ENCODE data around the gene GPN2.
"Not testable (repeated sequence)": the region's sequence is repeated elsewhere in the genome, so short reads cannot be mapped to it uniquely, and the experiment has no call there.

The GPN2 gene

GRCh38 chr1:26900001-26900814, 10.1 kb upstream of the GPN2 start, which contains the start of gene GPATCH3:
Gene GPATCH3 (minus strand): TSS chr1:26900467. CDS start chr1:26900442, 25 bp downstream.
- peak; percentile 83 for DNase-seq

- DNase-seq = no peak
Observed at GRCh38 chr1:26897351-26897750, 7.3 kb upstream of the GPN2 start.

GRCh38 chr1:26894263-26894662, 4.2 kb upstream of the GPN2 start:
- no peak for DNase-seq

- DNase-seq = no peak
Observed at GRCh38 chr1:26890467-26890796, 349 bp upstream of the GPN2 start.

- no peak for DNase-seq
Observed at GRCh38 chr1:26888231-26888630, 1.9 kb downstream of the GPN2 start.

DNA sequence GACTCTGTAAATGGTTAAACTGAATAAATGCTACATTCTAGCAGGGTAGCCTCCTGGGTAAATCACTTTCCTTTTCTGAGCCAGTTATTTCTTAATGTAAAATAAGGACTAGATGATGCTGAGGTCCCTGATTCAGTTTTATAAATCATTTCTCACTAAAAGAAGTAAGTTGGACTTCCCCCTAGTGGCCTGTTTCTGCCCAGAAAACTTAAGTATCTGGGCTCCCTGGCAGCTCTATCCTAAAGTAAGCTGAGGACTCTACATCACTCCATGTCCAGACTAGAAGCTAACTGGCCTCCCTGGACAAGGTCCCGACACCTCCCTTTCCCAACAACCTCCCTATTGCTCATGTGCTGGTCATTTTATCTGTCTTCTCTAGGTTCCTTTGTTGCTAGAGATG, 3.0 kb downstream of the GPN2 start:
- DNase-seq = no peak

DNA sequence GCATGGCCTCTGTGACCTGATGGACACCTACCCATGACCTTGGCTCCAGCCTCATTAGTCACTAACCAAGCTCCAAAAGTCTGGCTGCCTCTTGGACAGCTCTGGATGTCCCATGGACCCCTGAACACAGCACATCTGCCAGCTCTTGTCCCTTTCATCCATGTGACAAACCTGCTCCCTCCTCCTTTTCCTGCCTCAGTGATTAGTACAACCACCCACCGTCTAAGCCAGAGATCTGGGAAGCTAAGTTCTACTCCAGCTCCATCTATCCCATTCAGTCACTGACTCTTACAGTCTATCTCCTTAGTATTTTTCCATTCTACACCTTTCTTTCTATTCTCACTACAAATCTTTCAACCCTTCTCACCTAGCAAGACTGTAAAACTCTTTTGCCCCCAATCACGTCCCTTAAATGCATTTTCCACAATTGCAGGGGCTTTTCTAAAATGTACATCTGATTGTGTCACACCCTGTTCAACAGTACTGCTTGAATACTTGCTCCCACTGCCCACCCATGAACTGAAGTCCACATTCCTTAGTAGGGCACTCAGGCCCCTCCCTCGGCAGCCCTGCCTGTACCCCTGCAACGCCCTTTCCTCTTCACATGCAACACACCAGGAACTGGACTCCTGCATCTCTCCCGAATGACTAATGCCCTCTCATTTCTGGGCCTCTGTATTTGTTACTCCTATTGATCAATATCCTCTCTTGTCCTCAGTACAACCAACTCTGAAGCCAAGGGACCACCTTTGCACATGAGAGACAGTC, 7.2 kb downstream of the GPN2 start:
- DNase-seq = no peak

GRCh38 chr1:26881611-26882010, 8.5 kb downstream of the GPN2 start:
- DNase-seq = not testable (repeated sequence)

GRCh38 chr1:26879793-26880192, 10.3 kb downstream of the GPN2 start:
- DNase-seq = no peak

- DNase-seq = no peak
Observed at GRCh38 chr1:26877326-26877725, 12.8 kb downstream of the GPN2 start.

GRCh38 chr1:26874896-26875295, 15.2 kb downstream of the GPN2 start:
- DNase-seq = no peak

DNA sequence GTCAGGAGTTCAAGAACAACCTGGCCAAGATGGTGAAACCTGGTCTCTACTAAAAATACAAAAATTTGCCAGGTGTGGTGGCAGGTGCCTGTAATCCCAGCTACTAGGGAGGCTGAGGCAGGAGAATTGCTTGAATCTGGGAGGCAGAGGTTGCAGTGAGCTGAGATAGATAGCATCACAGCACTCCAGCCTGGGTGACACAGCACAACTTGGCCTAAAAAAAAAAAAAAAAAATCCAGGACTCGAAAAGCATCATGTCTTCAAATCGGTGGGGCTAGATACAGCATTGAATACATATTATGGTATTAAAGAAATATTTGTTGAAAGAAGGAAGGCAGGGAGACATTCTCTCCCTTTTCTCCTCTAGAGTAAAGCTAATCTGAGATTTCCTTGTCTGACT, 17.0 kb downstream of the GPN2 start:
- not testable (repeated sequence) for DNase-seq

DNA sequence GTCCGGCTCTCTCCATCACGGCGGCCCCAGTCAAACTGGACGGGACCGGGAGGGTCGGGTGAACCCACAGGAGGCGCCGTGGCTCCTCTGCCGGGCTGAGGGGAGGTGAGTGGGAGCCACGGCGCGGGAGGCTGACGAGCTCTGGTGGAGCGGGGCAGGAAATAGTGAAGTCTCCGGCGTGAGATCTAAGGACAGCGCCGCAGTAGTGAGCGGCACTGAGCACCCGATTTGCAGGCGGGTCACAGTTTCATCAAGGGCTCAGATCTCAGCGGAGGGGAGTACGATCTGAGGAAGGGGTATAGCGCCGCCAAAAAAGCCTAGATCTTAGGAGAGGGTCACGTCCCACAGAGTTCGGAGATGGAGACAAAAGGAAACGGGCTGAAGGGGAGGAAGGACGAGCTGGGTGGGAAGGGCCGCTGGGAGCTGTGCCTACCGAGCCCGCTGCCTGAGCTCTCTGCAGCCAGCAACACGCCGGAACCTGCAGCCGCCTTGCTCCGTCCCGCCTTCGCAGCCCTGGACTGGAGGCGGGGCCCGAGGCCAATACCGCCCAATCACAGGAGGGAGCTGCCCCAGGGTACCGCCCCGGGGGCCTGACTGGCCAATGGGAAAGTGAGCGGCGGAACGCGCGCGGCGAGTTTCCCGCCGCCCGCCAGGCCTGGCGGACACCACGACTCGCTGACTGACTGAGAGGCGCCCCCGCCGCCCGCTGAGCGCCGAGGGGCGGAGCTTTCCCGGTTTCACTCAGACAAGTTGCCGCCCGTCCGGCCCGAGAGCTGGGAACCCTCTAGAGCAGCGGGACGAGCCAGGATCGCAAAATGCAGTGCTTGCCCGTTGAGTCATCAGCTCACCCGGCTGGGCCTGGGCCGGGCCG, 25.2 kb downstream of the GPN2 start:
- DNase-seq = peak; percentile 91

DNA sequence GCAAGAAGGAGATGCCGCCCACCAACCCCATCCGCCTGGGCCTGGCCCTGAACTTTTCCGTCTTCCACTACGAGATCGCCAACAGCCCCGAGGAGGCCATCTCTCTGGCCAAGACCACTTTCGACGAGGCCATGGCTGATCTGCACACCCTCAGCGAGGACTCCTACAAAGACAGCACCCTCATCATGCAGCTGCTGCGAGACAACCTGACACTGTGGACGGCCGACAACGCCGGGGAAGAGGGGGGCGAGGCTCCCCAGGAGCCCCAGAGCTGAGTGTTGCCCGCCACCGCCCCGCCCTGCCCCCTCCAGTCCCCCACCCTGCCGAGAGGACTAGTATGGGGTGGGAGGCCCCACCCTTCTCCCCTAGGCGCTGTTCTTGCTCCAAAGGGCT, 26.4 kb downstream of the GPN2 start:
- no peak for DNase-seq

- peak; percentile 21 for DNase-seq
Observed at GRCh38 chr1:26862781-26863684, 27.1 kb downstream of the GPN2 start, which contains the start of gene SFN. Gene SFN (plus strand): TSS chr1:26863149. CDS start chr1:26863213, 64 bp downstream.

DNA sequence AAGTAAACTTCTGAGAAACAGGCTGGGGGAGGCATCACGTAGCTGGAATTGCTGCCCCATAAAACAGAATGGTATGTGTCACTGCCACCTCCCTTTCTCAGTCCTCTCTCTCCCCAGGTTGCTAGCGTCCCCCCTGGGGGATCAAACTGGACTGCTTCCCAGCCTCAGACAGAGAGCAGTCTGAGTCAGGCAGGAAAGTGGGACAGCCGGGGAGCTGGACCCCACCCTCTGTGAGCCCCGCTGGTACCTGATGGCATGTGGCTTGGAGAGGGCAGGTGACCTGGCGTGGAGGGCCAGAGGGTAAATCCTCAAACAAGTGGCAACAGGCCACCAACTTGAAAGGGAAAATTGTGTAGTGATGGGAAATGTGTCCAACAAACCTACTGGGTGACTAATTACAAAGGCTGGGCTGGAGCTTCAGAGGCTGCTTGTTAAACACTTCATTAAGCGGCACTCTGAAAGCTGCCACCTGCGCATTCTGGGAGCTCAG, 28.1 kb downstream of the GPN2 start:
- DNase-seq = no peak

GRCh38 chr1:26861286-26861701, 28.8 kb downstream of the GPN2 start:
- DNase-seq = no peak

GRCh38 chr1:26858891-26859640, 31.0 kb downstream of the GPN2 start:
- DNase-seq = no peak

DNA sequence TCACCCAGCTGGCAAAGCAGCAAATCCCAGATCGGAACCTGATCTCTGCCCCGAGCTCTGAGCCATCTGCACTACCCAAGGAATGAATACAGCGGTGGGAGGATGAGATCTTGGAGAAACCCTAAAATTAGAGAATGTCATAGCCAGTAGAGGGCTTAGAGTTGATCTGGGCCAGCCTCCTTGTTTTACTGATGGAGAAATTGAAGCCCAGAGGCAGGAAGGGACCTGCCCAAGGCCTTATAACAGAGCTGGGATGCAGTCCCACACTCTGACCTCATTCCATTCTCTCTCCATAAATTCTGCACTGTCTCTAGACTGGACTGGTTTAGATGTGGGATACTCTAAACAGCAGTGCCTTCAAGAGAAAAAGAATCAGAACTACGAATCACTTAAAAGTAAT, 31.9 kb downstream of the GPN2 start:
- DNase-seq = no peak

DNA sequence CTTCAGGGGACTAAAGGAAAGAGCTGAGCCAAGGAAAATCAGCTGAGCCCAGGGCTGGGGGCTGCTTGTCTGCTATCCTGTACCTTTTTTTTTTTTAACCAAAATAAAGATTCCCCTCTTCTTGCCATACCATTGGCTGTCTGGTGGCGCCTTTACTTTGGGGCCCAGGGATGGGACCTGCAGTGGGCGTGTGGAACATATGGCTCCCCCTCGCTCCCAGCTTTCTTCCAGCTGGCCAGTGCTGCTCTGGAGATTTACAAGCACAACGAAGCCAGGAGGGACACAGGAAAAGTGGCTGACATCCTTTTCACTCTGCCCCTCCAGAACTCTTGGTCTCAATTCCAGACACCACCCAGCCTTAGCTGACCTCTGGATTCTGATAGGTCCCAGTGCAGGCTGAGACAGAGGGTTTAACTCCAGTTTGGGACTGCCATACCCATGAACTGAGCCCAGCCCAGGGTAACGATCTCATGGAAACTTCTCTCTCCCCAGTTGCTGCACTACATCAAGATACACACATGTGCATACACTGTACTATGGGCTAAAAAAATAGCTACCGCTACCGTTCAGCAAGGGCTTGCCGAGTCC, 32.5 kb downstream of the GPN2 start:
- DNase-seq = no peak
